Measurements from ENCODE around the gene DUSP10.

Gene DUSP10

GRCh38 chr1:221675880-221676800 is 65.7 kb downstream of the DUSP10 start:
- intact Hi-C loops (cut with DNase I) = no loop called here

GRCh38 chr1:221672965-221673364 is 68.9 kb downstream of the DUSP10 start:
- no peak for DNase-seq
- intact Hi-C loops (cut with DNase I) = no loop called here

More at GRCh38 chr1:221675880-221676800, 65.7 kb downstream of the DUSP10 start:
- no peak for DNase-seq

- intact Hi-C loops (cut with DNase I) = no loop called here
- no peak for DNase-seq
Observed at GRCh38 chr1:221672239-221672645, 69.6 kb downstream of the DUSP10 start.

DNA sequence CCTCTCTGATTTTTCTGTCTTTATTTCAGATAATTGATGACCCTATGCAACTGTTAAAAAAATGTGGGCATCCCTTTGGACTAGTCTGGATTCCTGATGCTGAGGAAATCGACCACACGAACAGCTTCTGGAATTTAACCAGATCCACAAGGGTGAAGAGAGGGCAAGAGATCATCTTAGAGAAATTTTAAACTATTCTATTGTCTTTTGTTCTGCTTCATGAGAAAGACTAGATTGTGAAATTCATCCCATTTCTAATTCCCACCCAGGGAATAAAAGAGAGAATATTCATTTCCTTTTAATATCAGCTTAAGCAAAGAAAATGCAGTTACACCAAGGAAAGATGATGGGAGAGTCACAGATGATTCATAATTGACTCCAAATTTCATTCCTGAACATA is 71.8 kb downstream of the DUSP10 start:
- intact Hi-C loops (cut with DNase I) = no loop called here
- no peak for DNase-seq

DNA sequence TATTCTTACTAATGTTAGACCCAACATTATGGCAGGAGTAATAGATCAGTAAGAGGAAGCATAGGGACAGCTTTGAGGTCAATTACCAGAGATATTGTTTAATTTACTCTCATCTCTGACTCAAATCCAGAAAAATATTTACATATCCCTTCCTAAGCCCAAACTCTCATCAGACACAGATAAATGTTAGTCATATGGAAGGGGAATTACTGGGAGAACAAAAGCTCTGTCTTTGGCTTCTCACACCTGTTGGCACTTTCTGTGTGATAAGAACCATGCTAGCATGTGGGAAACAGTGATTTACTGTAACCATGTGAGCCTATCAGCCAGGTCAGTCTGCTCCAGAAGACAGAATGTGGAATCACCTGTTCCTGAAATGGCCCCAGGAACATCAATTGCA is 72.4 kb downstream of the DUSP10 start:
- DNase-seq = no peak
- intact Hi-C loops (cut with DNase I) = no loop called here

- DNase-seq = no peak
- intact Hi-C loops (cut with DNase I) = no loop called here
Observed at GRCh38 chr1:221667504-221667903, 74.4 kb downstream of the DUSP10 start.

DNA sequence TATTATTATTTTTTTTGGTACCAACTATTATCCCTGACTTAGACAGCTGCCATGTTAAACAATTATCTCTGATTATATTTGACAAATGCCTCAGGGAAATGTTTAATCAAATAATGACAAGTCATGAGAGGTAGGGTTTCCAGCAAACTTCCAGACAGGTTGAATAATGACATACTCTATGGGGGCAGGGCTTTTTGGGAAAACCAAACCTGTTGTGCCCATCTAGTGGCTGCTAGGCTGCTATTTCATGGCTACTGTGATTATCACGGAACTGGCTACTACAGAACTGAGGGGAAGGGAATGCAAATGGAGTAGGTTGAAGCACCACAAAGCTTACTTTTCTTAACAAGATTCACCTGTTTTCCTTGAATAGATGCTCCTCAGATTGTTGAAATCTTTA is 77.6 kb downstream of the DUSP10 start:
- intact Hi-C loops (cut with DNase I) = no loop called here
- DNase-seq = no peak

GRCh38 chr1:221663321-221663720 is 78.6 kb downstream of the DUSP10 start:
- intact Hi-C loops (cut with DNase I) = no loop called here
- DNase-seq = no peak

- no peak for DNase-seq
- intact Hi-C loops (cut with DNase I) = no loop called here
Observed at GRCh38 chr1:221655766-221656305, 86.1 kb downstream of the DUSP10 start.
